HepG2 (cell line): ENCODE results near the gene FRMD4B. TPM values are rescaled to one million over a fixed set of nuclear protein-coding genes. Genes with fewer than 3 reads are reported as not detected.

Source experiments
- ATAC-seq: fragments of 200-7000 bp; cut with Tn5 transposase; 3 replicates; pipeline ENCODE4 v1.9.1; 2020; ENCODE audit warnings: mild to moderate bottlenecking, moderate library complexity
- BruUV-seq: library from RNA; stranded (reverse); fragments of 400-500 nt; replicated peaks from 2 replicates; lab custom pipeline; 2021; lab: Mats Ljungman, UMichigan
- CTCF ChIA-PET: fragments of 300-600 bp; formaldehyde crosslinking; extraction: SDS; loops from one replicate; lab custom pipeline; 2021; ENCODE audit warnings: low total read pairs, inconsistent platforms, low intra/inter-chr PET ratio; lab: Yijun Ruan, JAX
- POLR2A ChIA-PET: fragments of 350-600 bp; sonication (Branson Sonifier 250); formaldehyde crosslinking; loops from one replicate; lab custom pipeline; 2020; ENCODE audit warnings: antibody characterized with exemption, inconsistent platforms; lab: Yijun Ruan, JAX
- DNase-seq: peaks from one replicate; pipeline ENCODE4 v3.0.0-alpha.2; 2015; ENCODE audit warnings: low spot score
- FAIRE-seq: peaks from 3 replicates; lab custom pipeline; 2011; peaks lifted over from hg19 to GRCh38; lab: Jason Lieb, UNC
- H2AFZ ChIP-seq: one replicate; pipeline ENCODE4 v1.6.1; 2011; ENCODE audit warnings: low read length, inconsistent platforms
- H3K27ac ChIP-seq: fragments of 300-600 bp; 3 replicates; pipeline ENCODE4 v1.8.0; 2011; ENCODE audit warnings: mixed run types, mild to moderate bottlenecking, mixed read lengths, low read length, inconsistent platforms; ENCODE audit not compliant: insufficient read depth; ENCODE audit errors: extremely low read length
- H3K27me3 ChIP-seq, 2 experiments: fragments of 200-600 bp in 1 of 2; 2 replicates in 1 of 2; 3 replicates in 1 of 2; pipeline versions ENCODE4 v1.6.0 to v1.8.0; 2011; ENCODE audit warnings: low read length in 2 of 2, mild to moderate bottlenecking in 2 of 2, moderate library complexity in 2 of 2, inconsistent platforms in 1 of 2; ENCODE audit not compliant: insufficient read depth in 2 of 2, control insufficient read depth in 1 of 2
- H3K36me3 ChIP-seq, 2 experiments: fragments of 200-600 bp in 1 of 2; replicated peaks in 1 of 2; 2 replicates in 1 of 2; 3 replicates in 1 of 2; pipeline versions ENCODE4 v1.5.1 to v1.8.0; 2011; ENCODE audit warnings: low read length in 2 of 2, inconsistent platforms in 1 of 2; ENCODE audit not compliant: insufficient read depth in 2 of 2, control insufficient read depth in 1 of 2
- H3K4me1 ChIP-seq: 2 replicates; pipeline ENCODE4 v1.5.1; 2012; ENCODE audit warnings: low read length, inconsistent platforms; ENCODE audit not compliant: insufficient read depth
- H3K4me2 ChIP-seq: 2 replicates; pipeline ENCODE4 v1.6.0; 2011; ENCODE audit warnings: low read depth, low read length, inconsistent platforms
- H3K4me3 ChIP-seq, 3 experiments: fragments of 200-600 bp in 1 of 3; sonication (generic), shearing (Covaris generic) in 1 of 3; replicated peaks in 1 of 3; 2 replicates each; pipeline ENCODE4 v1.5.1; 2011 to 2016; ENCODE audit warnings: low read length in 3 of 3, inconsistent platforms in 2 of 3, low read depth in 2 of 3, mild to moderate bottlenecking in 2 of 3, control low read depth in 1 of 3, mixed read lengths in 1 of 3; ENCODE audit not compliant: insufficient read depth in 1 of 3
- H3K79me2 ChIP-seq: one replicate; pipeline ENCODE4 v1.6.1; 2011; ENCODE audit warnings: low read length, inconsistent platforms; ENCODE audit not compliant: insufficient read depth
- H3K9ac ChIP-seq: 2 replicates; pipeline ENCODE4 v1.6.0; 2011; ENCODE audit warnings: mild to moderate bottlenecking, low read depth, low read length, inconsistent platforms; ENCODE audit not compliant: insufficient read depth
- H3K9me3 ChIP-seq: 2 replicates; pipeline ENCODE4 v1.5.1; 2012; ENCODE audit warnings: mild to moderate bottlenecking, low read length
- H4K20me1 ChIP-seq: 2 replicates; pipeline ENCODE4 v1.6.0; 2011; ENCODE audit warnings: inconsistent platforms, mild to moderate bottlenecking, low read length, moderate library complexity; ENCODE audit not compliant: insufficient read depth
- IRX3 ChIP-seq: sonication (generic); formaldehyde crosslinking; IDR thresholded peaks from 2 replicates; pipeline ENCODE4 v1.8.1; 2023; ENCODE audit warnings: mild to moderate bottlenecking, low read depth, missing genetic modification reagents, borderline replicate concordance
- MTF1 ChIP-seq: sonication (generic); formaldehyde crosslinking; IDR thresholded peaks from 2 replicates; pipeline ENCODE4 v1.5.0; 2020; ENCODE audit warnings: missing genetic modification reagents
- RBM39 ChIP-seq: fragments of 200-400 bp; formaldehyde crosslinking; IDR thresholded peaks from one replicate; pipeline ENCODE4 v1.6.1; 2018; ENCODE audit warnings: antibody characterized with exemption, mild to moderate bottlenecking, low read depth, low read length; ENCODE audit not compliant: poor library complexity, severe bottlenecking
- TRIM24 ChIP-seq: sonication (generic); formaldehyde crosslinking; IDR thresholded peaks from 2 replicates; pipeline ENCODE4 v1.8.0; 2022; ENCODE audit warnings: mild to moderate bottlenecking, missing genetic modification reagents
- XBP1 ChIP-seq: sonication (generic); formaldehyde crosslinking; IDR thresholded peaks from 2 replicates; pipeline ENCODE4 v1.5.0; 2020; ENCODE audit warnings: missing genetic modification reagents
- ZNF337 ChIP-seq: sonication (generic); formaldehyde crosslinking; IDR thresholded peaks from 2 replicates; pipeline ENCODE4 v1.5.1; 2020; ENCODE audit warnings: missing genetic modification reagents, low read depth, mild to moderate bottlenecking, borderline replicate concordance
- ZNF629 ChIP-seq: sonication (generic); formaldehyde crosslinking; conservative IDR thresholded peaks from 2 replicates; pipeline ENCODE4 v1.5.0; 2020; ENCODE audit warnings: missing genetic modification reagents
- ZNF660 ChIP-seq: sonication (generic); formaldehyde crosslinking; IDR thresholded peaks from 2 replicates; pipeline ENCODE4 v1.5.1; 2020; ENCODE audit warnings: mild to moderate bottlenecking, low read depth, missing genetic modification reagents, borderline replicate concordance
- ZSCAN22 ChIP-seq: sonication (generic); formaldehyde crosslinking; IDR thresholded peaks from 2 replicates; pipeline ENCODE4 v1.4.0; 2020; ENCODE audit warnings: mild to moderate bottlenecking, missing genetic modification reagents
- in situ Hi-C: cut with HindIII; loops from 2 replicates; pipeline ENCODE4 v1.10.0; 2017; ENCODE audit warnings: low pct_unique_long_range_greater_than_20kb; ENCODE audit not compliant: extremely low pct_ligation_motif_present
- intact Hi-C: fragments of 100-400 bp; cut with micrococcal nuclease; formaldehyde crosslinking; loops from one replicate; pipeline ENCODE4 v1.10.0; 2022; ENCODE audit not compliant: unreplicated experiment
- polyA plus RNA-seq, 8 experiments: library from polyadenylated mRNA; depleted of rRNA in 3 of 8; stranded (reverse) in 7 of 8; unstranded in 1 of 8; fragments of >200 nt; fragmentation: Illumina TruSeq in 4 of 8; extraction: Trizol in 4 of 8; gene quantifications; 2 replicates each; pipeline versions ENCODE4 v1.2.1 to v1.2.3, GENCODE V29; 2011 to 2016; ENCODE audit warnings: low read depth in 4 of 8, missing spikeins in 1 of 8, mixed read lengths in 1 of 8; ENCODE audit not compliant: insufficient read depth in 1 of 8
- total RNA-seq, 5 experiments: library from RNA; depleted of rRNA; stranded (reverse); fragments of >200 nt; fragmentation: Illumina TruSeq; extraction: Trizol; gene quantifications; 2 replicates each; pipeline ENCODE4 v1.2.3, GENCODE V29; 2016; ENCODE audit warnings: low read depth in 1 of 5
- TF ChIP-seq, protein P1 (sequence below): IDR thresholded peaks from 2 replicates; pipeline ENCODE4 v1.6.1; 2012; ENCODE audit warnings: low read depth, low read length, improper control_type of control experiment
- TF ChIP-seq, protein P2 (sequence below): sonication (generic); formaldehyde crosslinking; IDR thresholded peaks from 2 replicates; pipeline ENCODE4; 2020; ENCODE audit warnings: missing genetic modification reagents, mild to moderate bottlenecking, borderline replicate concordance
- TF ChIP-seq, protein P3 (sequence below): sonication (generic); formaldehyde crosslinking; IDR thresholded peaks from 2 replicates; pipeline ENCODE4 v1.9.0; 2021; ENCODE audit warnings: mild to moderate bottlenecking, missing genetic modification reagents

Gene FRMD4B
- total and polyA plus RNA-seq, 2 of the 13 experiments (the other 11 are each of a cell fraction or from before 2014, with no cell fraction given) = 3.0 to 3.3 TPM

DNA sequence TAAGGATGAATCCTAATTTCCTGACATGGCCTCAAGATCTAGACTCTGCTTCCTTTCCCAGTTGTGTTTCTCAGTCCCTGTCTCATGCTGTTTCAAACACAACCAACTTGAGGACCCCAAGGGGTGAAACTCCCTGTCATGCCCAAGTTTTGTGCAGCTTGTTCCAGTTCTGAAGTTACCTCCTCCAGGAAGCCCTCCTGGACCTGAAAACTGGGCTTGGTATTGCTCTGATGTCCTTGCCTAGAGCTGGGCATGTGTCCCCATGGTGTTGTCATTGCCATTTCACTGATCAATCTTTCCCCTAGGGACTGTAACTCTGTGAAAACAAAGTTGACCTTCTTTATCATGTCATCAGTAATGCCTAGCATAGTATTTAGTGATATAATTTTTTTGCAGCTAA is 257.4 kb downstream of the FRMD4B start:
- no peak overlapping the region for H3K4me3 ChIP-seq
- H3K4me2 ChIP-seq = no peak overlapping the region
- TF ChIP-seq, protein P1, sequence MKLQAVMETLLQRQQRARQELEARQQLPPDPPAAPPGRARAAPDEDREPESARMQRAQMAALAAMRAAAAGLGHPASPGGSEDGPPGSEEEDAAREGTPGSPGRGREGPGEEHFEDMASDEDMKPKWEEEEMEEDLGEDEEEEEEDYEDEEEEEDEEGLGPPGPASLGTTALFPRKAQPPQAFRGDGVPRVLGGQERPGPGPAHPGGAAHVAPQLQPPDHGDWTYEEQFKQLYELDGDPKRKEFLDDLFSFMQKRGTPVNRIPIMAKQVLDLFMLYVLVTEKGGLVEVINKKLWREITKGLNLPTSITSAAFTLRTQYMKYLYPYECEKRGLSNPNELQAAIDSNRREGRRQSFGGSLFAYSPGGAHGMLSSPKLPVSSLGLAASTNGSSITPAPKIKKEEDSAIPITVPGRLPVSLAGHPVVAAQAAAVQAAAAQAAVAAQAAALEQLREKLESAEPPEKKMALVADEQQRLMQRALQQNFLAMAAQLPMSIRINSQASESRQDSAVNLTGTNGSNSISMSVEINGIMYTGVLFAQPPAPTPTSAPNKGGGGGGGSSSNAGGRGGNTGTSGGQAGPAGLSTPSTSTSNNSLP = no peak
- TF ChIP-seq ZNF337 (CRISPR knock-in tag) (no peak), ZSCAN22 (CRISPR knock-in tag) (no peak), RBM39 (no peak), TRIM24 (no peak), ZNF660 (CRISPR knock-in tag) (no peak), IRX3 (CRISPR knock-in tag) (no peak), ZNF629 (CRISPR knock-in tag) (no peak), XBP1 (CRISPR knock-in tag) (no peak), MTF1 (CRISPR knock-in tag) (no peak)
- TF ChIP-seq, protein P2, sequence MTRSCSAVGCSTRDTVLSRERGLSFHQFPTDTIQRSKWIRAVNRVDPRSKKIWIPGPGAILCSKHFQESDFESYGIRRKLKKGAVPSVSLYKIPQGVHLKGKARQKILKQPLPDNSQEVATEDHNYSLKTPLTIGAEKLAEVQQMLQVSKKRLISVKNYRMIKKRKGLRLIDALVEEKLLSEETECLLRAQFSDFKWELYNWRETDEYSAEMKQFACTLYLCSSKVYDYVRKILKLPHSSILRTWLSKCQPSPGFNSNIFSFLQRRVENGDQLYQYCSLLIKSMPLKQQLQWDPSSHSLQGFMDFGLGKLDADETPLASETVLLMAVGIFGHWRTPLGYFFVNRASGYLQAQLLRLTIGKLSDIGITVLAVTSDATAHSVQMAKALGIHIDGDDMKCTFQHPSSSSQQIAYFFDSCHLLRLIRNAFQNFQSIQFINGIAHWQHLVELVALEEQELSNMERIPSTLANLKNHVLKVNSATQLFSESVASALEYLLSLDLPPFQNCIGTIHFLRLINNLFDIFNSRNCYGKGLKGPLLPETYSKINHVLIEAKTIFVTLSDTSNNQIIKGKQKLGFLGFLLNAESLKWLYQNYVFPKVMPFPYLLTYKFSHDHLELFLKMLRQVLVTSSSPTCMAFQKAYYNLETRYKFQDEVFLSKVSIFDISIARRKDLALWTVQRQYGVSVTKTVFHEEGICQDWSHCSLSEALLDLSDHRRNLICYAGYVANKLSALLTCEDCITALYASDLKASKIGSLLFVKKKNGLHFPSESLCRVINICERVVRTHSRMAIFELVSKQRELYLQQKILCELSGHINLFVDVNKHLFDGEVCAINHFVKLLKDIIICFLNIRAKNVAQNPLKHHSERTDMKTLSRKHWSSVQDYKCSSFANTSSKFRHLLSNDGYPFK (CRISPR knock-in tag) = no peak
- TF ChIP-seq, protein P3, sequence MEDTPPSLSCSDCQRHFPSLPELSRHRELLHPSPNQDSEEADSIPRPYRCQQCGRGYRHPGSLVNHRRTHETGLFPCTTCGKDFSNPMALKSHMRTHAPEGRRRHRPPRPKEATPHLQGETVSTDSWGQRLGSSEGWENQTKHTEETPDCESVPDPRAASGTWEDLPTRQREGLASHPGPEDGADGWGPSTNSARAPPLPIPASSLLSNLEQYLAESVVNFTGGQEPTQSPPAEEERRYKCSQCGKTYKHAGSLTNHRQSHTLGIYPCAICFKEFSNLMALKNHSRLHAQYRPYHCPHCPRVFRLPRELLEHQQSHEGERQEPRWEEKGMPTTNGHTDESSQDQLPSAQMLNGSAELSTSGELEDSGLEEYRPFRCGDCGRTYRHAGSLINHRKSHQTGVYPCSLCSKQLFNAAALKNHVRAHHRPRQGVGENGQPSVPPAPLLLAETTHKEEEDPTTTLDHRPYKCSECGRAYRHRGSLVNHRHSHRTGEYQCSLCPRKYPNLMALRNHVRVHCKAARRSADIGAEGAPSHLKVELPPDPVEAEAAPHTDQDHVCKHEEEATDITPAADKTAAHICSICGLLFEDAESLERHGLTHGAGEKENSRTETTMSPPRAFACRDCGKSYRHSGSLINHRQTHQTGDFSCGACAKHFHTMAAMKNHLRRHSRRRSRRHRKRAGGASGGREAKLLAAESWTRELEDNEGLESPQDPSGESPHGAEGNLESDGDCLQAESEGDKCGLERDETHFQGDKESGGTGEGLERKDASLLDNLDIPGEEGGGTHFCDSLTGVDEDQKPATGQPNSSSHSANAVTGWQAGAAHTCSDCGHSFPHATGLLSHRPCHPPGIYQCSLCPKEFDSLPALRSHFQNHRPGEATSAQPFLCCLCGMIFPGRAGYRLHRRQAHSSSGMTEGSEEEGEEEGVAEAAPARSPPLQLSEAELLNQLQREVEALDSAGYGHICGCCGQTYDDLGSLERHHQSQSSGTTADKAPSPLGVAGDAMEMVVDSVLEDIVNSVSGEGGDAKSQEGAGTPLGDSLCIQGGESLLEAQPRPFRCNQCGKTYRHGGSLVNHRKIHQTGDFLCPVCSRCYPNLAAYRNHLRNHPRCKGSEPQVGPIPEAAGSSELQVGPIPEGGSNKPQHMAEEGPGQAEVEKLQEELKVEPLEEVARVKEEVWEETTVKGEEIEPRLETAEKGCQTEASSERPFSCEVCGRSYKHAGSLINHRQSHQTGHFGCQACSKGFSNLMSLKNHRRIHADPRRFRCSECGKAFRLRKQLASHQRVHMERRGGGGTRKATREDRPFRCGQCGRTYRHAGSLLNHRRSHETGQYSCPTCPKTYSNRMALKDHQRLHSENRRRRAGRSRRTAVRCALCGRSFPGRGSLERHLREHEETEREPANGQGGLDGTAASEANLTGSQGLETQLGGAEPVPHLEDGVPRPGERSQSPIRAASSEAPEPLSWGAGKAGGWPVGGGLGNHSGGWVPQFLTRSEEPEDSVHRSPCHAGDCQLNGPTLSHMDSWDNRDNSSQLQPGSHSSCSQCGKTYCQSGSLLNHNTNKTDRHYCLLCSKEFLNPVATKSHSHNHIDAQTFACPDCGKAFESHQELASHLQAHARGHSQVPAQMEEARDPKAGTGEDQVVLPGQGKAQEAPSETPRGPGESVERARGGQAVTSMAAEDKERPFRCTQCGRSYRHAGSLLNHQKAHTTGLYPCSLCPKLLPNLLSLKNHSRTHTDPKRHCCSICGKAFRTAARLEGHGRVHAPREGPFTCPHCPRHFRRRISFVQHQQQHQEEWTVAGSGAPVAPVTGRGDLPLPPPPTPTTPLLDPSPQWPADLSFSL (CRISPR knock-in tag) = no peak
- TF ChIP-seq, all 625 proteins: peak for 0
- Histone ChIP-seq H3K9ac (no peak overlapping the region), H3K79me2 (no peaks in the 10 kb centered on the region), H3K4me1 (no peaks in the 10 kb centered on the region), H3K27me3 (no peaks in the 10 kb centered on the region; a peak in 1 of 5 replicates), H2AFZ (no peak overlapping the region), H3K36me3 (no peaks in the 10 kb centered on the region), H3K9me3 (no peaks in the 10 kb centered on the region), H3K27ac (no peak overlapping the region), H4K20me1 (no peaks in the 10 kb centered on the region)
- ATAC-seq (no peak), FAIRE-seq (no peak), DNase-seq (no peak)
- in situ Hi-C loops (no loop called here), intact Hi-C loops (no loop called here)
- ChIA-PET CTCF (no interaction called here), POLR2A (no interaction called here)
- BruUV-seq = no TSS peak
